BLaER1 treated with 17β-estradiol and CSF1 and Interleukin-3, amounts not matched to agents 10 nM and 100 nM (cell line): Measurements from ENCODE around the gene BRD8.

Experiments used
- H3K27ac ChIP-seq, 11 experiments: shearing (Covaris generic); formaldehyde crosslinking; 2 replicates each; pipeline ENCODE4 v1.8.1; 2022
- H3K27me3 ChIP-seq, 11 experiments: shearing (Covaris generic); formaldehyde crosslinking; 2 replicates each; pipeline ENCODE4 v1.8.1; 2022
- H3K36me3 ChIP-seq, 11 experiments: shearing (Covaris generic); formaldehyde crosslinking; 2 replicates each; pipeline ENCODE4 v1.8.1; 2022
- H3K4me1 ChIP-seq, 10 experiments: shearing (Covaris generic); formaldehyde crosslinking; 2 replicates each; pipeline ENCODE4 v1.8.1; 2022
- H3K4me2 ChIP-seq, 11 experiments: shearing (Covaris generic); formaldehyde crosslinking; 2 replicates each; pipeline ENCODE4 v1.8.1; 2022
- H3K4me3 ChIP-seq, 10 experiments: shearing (Covaris generic); formaldehyde crosslinking; 2 replicates each; pipeline ENCODE4 v1.8.1; 2022
- H3K9ac ChIP-seq, 11 experiments: shearing (Covaris generic); formaldehyde crosslinking; 2 replicates each; pipeline ENCODE4 v1.8.1; 2022
- H3K9me3 ChIP-seq, 11 experiments: shearing (Covaris generic); formaldehyde crosslinking; replicated peaks in 1 of 11; 2 replicates each; pipeline ENCODE4 v1.8.1; 2022
- H4K20me1 ChIP-seq, 11 experiments: shearing (Covaris generic); formaldehyde crosslinking; 2 replicates each; pipeline ENCODE4 v1.8.1; 2022
- Cebpa-rat ChIP-seq, 11 experiments: shearing (Covaris generic); IDR thresholded peaks; 2 replicates each; pipeline ENCODE4 v1.8.1; 2022

BRD8 gene

DNA sequence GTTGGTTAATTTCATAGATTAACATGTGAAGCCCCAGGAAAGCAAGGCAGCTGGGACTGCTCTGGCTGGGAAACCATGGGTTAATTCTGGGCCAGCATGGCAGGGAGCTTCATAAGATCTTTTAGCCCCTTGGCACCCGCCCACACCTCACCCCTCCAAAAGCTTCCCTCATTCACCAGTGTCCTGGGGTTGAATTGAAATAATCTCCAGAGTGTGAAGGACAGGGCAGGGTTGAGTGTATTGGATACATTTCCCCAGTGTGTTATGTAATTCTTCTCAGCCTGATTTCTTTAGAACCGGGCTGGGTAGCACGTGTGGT is 75.2 kb downstream of the BRD8 start:
- TF ChIP-seq Cebpa-rat (IDR thresholded peaks at IDR 0.05), result no peak
- no peaks in the 10 kb centered on the region for H4K20me1 ChIP-seq
- H3K36me3 ChIP-seq, result no peaks in the 10 kb centered on the region
- peak overlapping the region; percentile 37 to 78 (median 62); a peak in 21 of 22 replicates for H3K4me2 ChIP-seq
- no peaks in the 10 kb centered on the region for H3K27me3 ChIP-seq
- H3K9ac ChIP-seq, result peak overlapping the region in 5 of 11 experiments; percentile 10 to 48 (median 37); a peak in 5 of 22 replicates
- peak overlapping the region in 8 of 11 experiments; percentile 6 to 76 (median 54); a peak in 14 of 22 replicates for H3K27ac ChIP-seq
- H3K4me1 ChIP-seq, result peaks cover 14 to 19% (median 16%) of the 10 kb centered on the region in 10 experiments
- H3K9me3 ChIP-seq, result no peaks in the 10 kb centered on the region
- H3K4me3 ChIP-seq, result no peak overlapping the region

DNA sequence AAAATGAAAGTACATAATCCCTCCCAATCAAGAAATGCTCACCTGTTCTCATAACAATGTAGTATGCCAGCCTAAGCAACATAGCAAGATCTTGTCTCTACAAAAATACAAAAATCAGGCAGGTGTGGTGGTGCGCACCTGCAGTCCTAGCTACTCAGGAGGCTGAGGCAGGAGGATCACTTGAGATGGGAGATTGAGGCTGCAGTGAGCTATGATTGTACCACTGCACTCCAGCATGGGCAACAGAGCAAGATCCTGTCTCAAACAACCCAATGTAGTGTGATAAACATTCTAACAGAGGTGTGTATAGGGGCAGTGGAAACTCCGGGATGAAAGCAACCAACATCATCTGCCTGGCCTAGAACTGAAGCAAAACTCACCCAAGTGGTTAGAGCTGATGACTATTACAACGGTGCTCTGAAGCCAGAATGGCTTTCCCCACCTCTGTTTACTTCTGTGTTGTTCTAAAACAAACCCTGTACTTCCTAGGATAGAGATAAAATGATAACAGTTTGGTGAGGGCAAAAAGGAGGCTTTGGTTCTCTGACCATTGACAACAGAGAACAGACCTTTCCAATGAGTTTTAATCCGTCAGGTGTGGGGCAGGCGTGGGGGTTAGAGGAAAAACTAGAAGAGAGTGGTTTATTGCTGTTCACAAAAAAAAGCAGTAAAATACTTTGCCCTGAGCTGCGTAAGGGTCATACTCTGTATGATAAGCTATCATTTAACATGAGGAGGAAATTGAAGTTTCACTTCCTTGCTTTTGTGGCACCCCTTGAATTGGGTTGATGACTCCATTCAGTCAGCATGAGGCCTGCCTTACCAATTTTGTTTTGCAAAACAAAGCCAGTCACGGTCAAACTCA is 75.7 kb downstream of the BRD8 start:
- no peaks in the 10 kb centered on the region for H3K27me3 ChIP-seq
- H3K9ac ChIP-seq, result peak overlapping the region in 6 of 11 experiments; percentile 10 to 48 (median 35); a peak in 6 of 22 replicates
- H3K4me3 ChIP-seq, result no peak overlapping the region
- no peaks in the 10 kb centered on the region for H3K36me3 ChIP-seq
- H4K20me1 ChIP-seq, result no peaks in the 10 kb centered on the region
- peak overlapping the region; percentile 37 to 78 (median 62) for H3K4me2 ChIP-seq
- TF ChIP-seq Cebpa-rat (IDR thresholded peaks at IDR 0.05), result no peak
- no peaks in the 10 kb centered on the region for H3K9me3 ChIP-seq
- H3K4me1 ChIP-seq, result peaks cover 14 to 19% (median 16%) of the 10 kb centered on the region in 10 experiments
- H3K27ac ChIP-seq, result peak overlapping the region in 8 of 11 experiments; percentile 6 to 76 (median 54); a peak in 15 of 22 replicates

DNA sequence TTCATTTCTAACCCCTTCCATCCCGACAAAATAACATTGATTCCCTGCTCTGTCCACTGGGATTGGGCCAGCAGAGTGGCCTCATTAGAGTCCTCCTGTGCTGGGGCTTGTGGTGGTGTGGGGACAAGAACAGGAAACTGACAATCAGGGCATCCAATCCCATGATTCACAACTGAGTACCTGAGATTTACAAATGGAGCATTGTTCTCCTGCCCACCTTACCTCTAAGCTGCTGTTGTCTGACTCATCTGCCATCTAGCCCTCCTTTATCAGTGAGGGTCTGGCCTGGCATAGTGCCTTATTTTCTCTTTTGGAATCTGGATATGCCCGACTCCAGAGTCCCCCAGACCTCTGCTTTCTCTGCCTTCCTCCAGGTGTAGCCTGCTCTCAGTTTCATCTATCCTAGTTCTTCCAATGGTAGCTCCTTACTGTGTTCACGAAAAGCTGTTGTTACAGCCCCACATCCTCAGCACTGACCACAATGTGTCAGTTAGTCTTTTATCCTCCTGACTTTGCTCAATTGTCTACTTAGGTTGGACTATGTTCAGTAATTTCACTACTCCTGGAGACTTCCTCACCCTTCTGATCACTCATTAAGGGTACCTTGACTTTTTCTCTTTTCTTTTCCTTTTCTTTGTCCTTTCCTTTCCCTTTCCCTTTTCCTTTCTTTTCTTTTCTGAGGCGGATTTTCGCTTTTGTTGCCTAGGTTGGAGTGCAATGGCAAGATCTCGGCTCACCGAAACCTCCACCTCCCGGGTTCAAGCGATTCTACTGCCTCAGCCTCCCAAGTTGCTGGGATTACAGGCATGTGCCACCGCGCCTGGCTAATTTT is 81.2 kb downstream of the BRD8 start:
- Histone ChIP-seq H3K27me3 (no peaks in the 10 kb centered on the region), H3K27ac (no peak overlapping the region), H3K4me3 (no peak overlapping the region), H3K36me3 (no peaks in the 10 kb centered on the region), H3K4me2 (peak overlapping the region in 2 of 11 experiments; percentile 41 to 53; a peak in 2 of 22 replicates), H4K20me1 (no peaks in the 10 kb centered on the region), H3K9ac (no peak overlapping the region), H3K4me1 (peaks cover 15 to 49% (median 29%) of the 10 kb centered on the region in 10 experiments), H3K9me3 (no peaks in the 10 kb centered on the region)
- no peak for TF ChIP-seq Cebpa-rat (IDR thresholded peaks at IDR 0.05)

DNA sequence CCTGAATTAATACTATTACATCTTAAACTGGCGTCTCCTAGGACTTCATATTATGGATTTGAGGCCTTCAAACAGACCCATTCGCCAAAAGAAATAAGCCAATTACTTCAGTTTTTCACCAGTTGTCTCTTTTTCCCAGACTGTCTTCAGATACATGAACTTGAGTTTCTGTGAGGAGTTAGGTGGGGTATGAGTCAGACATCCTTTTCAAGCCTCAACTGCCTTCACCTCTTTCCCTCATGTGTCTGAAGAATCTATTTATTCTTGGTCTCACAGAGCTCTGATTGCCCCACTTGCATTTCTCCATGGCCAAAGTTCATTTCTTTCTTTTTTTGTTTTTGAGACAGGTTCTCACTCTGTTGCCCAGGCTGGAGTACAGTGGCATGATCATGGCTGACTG is 82.1 kb downstream of the BRD8 start:
- Histone ChIP-seq H3K9me3 (no peaks in the 10 kb centered on the region), H3K4me1 (peaks cover 13 to 51% (median 28%) of the 10 kb centered on the region in 10 experiments), H3K4me2 (peak overlapping the region in 10 of 11 experiments; percentile 2 to 53 (median 34); a peak in 16 of 22 replicates), H3K9ac (no peak overlapping the region), H3K36me3 (no peaks in the 10 kb centered on the region), H3K27ac (no peak overlapping the region), H3K4me3 (no peak overlapping the region), H4K20me1 (no peaks in the 10 kb centered on the region), H3K27me3 (no peaks in the 10 kb centered on the region)
- TF ChIP-seq Cebpa-rat (IDR thresholded peaks at IDR 0.05), result no peak

DNA sequence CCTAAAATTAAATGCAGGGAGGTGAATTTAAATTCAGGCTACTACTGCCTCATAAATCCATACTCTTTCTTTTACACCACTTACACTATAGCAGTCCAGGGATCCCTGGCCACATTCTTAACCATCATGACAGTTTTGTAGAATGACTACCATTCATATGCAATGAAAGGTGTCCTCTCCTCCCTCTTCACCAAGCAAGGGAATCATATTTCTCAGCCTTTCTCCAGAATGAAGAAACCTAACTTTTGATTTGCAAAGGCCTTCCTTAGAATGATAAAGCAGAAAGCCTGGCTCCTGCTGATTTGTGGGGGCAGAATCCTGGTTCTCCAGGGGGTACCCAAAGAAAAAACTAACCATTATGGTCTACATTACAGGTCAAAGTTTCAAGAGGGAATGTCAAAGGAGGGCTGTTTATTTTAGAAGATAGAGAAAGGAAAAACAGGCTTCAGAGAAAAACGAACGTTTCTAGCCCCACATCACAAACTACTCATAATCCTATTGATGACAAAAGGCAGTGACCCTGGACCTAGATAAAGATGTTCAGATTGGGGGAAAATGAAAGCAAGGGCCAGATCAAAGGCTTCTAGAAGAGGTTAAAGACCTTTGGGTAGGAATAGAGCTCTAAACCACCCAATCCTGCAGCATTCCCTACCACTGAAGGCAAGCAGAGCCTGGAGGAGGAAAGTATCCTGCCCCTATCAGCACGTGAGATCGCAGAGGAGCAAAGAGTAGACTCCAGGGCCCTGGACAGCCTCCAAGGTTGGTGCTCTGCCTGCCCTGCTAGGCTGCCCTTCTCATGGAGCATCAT is 83.1 kb downstream of the BRD8 start:
- Histone ChIP-seq H3K9ac (no peak overlapping the region), H3K4me3 (no peak overlapping the region), H3K27ac (no peak overlapping the region), H4K20me1 (no peaks in the 10 kb centered on the region), H3K4me1 (peaks cover 13 to 51% (median 28%) of the 10 kb centered on the region in 10 experiments), H3K4me2 (peak overlapping the region in 10 of 11 experiments; percentile 2 to 53 (median 34); a peak in 16 of 22 replicates), H3K9me3 (no peaks in the 10 kb centered on the region), H3K36me3 (no peaks in the 10 kb centered on the region), H3K27me3 (no peaks in the 10 kb centered on the region)
- no peak for TF ChIP-seq Cebpa-rat (IDR thresholded peaks at IDR 0.05)

DNA sequence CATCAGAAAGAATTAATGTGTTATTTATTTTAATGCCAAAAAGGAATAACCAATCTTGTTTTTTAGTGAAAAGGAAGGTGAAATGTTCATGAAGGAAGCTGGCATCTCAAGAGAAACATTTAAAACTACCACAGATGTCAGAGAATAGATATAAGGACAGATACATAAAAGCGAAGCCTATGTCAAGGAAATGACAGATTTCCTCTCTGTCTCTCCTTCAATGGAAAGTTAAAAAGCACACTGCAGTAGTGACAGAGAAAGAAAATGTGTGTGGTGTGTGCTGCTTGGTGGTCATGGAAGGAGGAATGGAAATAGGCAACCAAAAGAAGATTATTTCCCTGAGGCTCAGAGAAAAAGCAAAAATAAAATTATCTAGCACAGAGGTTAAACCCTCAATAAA is 85.4 kb downstream of the BRD8 start:
- Histone ChIP-seq H3K27me3 (no peaks in the 10 kb centered on the region), H3K27ac (peak overlapping the region in 3 of 11 experiments; percentile 3 to 19 (median 8); a peak in 2 of 22 replicates), H3K9ac (no peak overlapping the region), H3K4me3 (no peak overlapping the region), H3K9me3 (no peaks in the 10 kb centered on the region), H3K4me1 (peaks cover 13 to 51% (median 28%) of the 10 kb centered on the region in 10 experiments), H3K36me3 (no peaks in the 10 kb centered on the region), H4K20me1 (no peaks in the 10 kb centered on the region), H3K4me2 (peak overlapping the region in 8 of 11 experiments; percentile 16 to 66 (median 56); a peak in 15 of 22 replicates)
- no peak for TF ChIP-seq Cebpa-rat (IDR thresholded peaks at IDR 0.05)

DNA sequence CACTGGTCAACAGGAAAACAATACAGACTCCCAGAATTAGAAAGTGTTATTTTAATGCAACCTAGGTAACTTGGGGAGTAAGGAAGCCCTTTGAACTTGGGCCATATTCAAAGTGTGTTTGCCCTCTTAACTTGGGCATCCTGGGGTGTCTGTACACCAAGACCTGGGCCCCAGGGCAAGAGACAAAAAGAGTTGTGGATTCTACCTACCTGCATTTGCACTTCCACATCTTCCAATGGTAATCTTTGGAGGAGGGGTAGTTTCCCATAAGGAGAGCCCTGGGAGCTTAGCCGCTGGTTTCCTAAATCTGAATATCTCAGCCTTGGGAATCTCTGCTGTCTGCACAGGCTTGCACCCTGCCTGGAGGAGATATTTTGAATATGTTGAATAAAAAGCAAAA is 86.1 kb downstream of the BRD8 start:
- Histone ChIP-seq H3K27me3 (no peaks in the 10 kb centered on the region), H3K27ac (peak overlapping the region in 1 of 11 experiments; percentile 8; a peak in 1 of 22 replicates), H3K9me3 (no peaks in the 10 kb centered on the region), H3K4me3 (no peak overlapping the region), H4K20me1 (no peaks in the 10 kb centered on the region), H3K4me2 (peak overlapping the region in 8 of 11 experiments; percentile 42 to 66 (median 56); a peak in 15 of 22 replicates), H3K36me3 (no peaks in the 10 kb centered on the region), H3K9ac (no peak overlapping the region), H3K4me1 (peaks cover 13 to 51% (median 28%) of the 10 kb centered on the region in 10 experiments)
- TF ChIP-seq Cebpa-rat (IDR thresholded peaks at IDR 0.05), result no peak

DNA sequence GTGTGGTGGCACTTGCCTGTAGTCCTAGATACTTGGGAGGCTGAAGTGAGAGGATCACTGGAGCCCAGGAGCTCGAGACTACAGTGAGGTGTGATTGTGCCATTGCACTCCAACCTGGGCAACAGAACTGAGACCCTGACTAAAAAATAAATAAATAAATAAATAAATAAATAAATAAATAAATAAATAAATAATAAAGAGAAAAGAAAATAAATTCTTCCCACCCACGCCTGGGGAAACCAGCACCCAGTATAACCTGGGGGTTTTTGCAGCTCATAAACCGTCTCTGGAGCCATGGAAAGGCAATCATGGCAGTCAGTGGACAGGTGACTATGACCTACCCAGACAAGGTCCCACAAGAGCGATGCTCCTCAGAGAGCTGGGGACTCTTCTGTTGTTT is 86.7 kb downstream of the BRD8 start:
- no peak overlapping the region for H3K4me3 ChIP-seq
- no peaks in the 10 kb centered on the region for H3K36me3 ChIP-seq
- no peak overlapping the region for H3K9ac ChIP-seq
- H4K20me1 ChIP-seq, result no peaks in the 10 kb centered on the region
- peak overlapping the region in 4 of 11 experiments; percentile 55 to 66 (median 61); a peak in 4 of 22 replicates for H3K4me2 ChIP-seq
- TF ChIP-seq Cebpa-rat (IDR thresholded peaks at IDR 0.05), result no peak
- no peak overlapping the region for H3K27ac ChIP-seq
- no peaks in the 10 kb centered on the region for H3K27me3 ChIP-seq
- H3K4me1 ChIP-seq, result peaks cover 12 to 46% (median 28%) of the 10 kb centered on the region in 10 experiments
- no peaks in the 10 kb centered on the region for H3K9me3 ChIP-seq
